Osteocyte (in vitro differentiated cells): ENCODE measurements around the gene GRAMD1B. TPM values are rescaled to one million over a fixed set of nuclear protein-coding genes. Genes with fewer than 3 reads are reported as not detected.

Experiments used
- DNase-seq: peaks from one replicate; pipeline ENCODE4 v3.0.0; 2021; ENCODE audit warnings: mixed read lengths; ENCODE audit not compliant: unreplicated experiment; ENCODE audit errors: extremely low spot score
- H3K27ac Mint-ChIP-seq: one replicate; pipeline ENCODE4 v1.8.0; 2021; ENCODE audit warnings: mild to moderate bottlenecking, mixed read lengths; ENCODE audit not compliant: unreplicated experiment
- H3K27me3 Mint-ChIP-seq: one replicate; pipeline ENCODE4 v1.8.0; 2021; ENCODE audit warnings: mixed read lengths; ENCODE audit not compliant: unreplicated experiment
- H3K36me3 Mint-ChIP-seq: one replicate; pipeline ENCODE4 v1.8.0; 2021; ENCODE audit warnings: mixed read lengths; ENCODE audit not compliant: unreplicated experiment
- H3K4me1 Mint-ChIP-seq: one replicate; pipeline ENCODE4 v1.8.0; 2021; ENCODE audit warnings: mixed read lengths; ENCODE audit not compliant: unreplicated experiment
- H3K4me3 Mint-ChIP-seq: one replicate; pipeline ENCODE4 v1.8.0; 2021; ENCODE audit warnings: mild to moderate bottlenecking, moderate library complexity, mixed read lengths; ENCODE audit not compliant: unreplicated experiment
- H3K9me3 Mint-ChIP-seq: one replicate; pipeline ENCODE4 v1.8.0; 2021; ENCODE audit warnings: mixed read lengths; ENCODE audit not compliant: unreplicated experiment
- total RNA-seq: library from RNA; stranded (reverse); gene quantifications from 2 replicates; pipeline ENCODE4 v1.2.1, GENCODE V29; 2021
- TF ChIP-seq, protein P1 (sequence below): fragments of 200-600 bp; sonication (generic); IDR thresholded peaks from 2 replicates; pipeline ENCODE4 v1.5.0; 2021; ENCODE audit warnings: antibody characterized with exemption, mild to moderate bottlenecking, moderate library complexity

The GRAMD1B gene
- total RNA-seq, 1 donor from 2014 or later, result 1.9 TPM

DNA sequence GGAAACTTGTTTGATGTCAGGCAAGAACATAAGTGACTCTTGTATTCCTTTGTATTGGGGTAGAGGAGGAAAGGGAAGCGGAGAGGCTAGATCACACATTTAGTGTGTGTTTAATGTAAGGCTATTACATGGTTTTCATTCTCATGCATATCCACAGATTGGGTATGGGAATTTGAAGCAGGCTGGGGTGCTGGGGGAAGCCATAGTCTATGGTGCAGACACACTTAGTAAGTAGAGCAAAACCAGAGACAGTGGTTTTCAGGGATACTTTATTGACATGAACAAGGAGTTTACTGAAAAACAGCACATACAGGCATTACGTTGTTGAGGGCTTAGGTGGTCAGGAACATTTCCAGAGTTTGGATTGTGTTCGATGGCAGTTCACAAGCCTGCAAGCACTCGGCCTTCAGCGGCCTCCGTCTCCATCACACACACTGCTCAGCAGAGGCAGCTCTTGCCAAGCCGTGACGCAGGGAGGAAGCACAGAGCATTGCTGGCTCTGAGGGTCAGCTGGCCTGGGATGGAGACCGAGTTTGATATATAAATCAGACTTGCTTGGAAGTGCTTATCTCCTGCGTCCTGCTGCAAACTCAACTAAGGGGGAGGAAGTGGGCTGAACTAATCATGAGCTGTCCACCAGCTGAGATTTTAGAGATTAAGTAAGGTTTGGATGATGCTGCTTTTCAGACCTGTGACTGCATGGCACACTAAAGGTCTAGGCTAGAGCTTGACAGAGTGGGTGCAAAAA lies 199.0 kb downstream of the GRAMD1B start:
- Mint-ChIP-seq H3K27ac (no peak overlapping the region), H3K36me3 (no peaks in the 10 kb centered on the region), H3K9me3 (no peaks in the 10 kb centered on the region), H3K27me3 (peaks cover 10% of the 10 kb centered on the region), H3K4me1 (no peaks in the 10 kb centered on the region), H3K4me3 (no peak overlapping the region)
- TF ChIP-seq, protein P1, sequence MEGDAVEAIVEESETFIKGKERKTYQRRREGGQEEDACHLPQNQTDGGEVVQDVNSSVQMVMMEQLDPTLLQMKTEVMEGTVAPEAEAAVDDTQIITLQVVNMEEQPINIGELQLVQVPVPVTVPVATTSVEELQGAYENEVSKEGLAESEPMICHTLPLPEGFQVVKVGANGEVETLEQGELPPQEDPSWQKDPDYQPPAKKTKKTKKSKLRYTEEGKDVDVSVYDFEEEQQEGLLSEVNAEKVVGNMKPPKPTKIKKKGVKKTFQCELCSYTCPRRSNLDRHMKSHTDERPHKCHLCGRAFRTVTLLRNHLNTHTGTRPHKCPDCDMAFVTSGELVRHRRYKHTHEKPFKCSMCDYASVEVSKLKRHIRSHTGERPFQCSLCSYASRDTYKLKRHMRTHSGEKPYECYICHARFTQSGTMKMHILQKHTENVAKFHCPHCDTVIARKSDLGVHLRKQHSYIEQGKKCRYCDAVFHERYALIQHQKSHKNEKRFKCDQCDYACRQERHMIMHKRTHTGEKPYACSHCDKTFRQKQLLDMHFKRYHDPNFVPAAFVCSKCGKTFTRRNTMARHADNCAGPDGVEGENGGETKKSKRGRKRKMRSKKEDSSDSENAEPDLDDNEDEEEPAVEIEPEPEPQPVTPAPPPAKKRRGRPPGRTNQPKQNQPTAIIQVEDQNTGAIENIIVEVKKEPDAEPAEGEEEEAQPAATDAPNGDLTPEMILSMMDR, result no peak
- no peak for DNase-seq

DNA sequence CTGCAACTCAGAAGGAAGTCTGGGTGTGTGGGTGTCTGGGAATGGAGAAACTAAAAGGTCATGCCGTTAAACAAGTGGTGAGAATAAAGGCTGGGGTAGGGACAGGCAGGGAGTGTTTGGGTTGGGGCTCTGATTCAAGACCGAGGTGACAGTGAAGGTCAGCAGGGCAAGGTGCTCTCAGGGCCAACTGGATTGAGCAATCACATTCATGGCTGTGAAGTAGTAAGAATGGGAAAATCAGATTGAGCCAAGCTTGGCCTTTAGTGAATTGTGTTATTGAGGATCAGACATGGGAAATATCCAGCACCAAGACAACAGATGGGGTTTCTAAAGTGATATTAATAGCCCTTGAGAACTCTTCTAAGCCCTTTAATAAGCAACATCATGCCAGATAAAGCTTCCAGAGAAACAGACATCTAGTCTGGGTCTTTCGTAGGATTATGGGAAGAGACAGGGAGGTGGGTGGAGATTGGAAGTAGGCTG lies 200.1 kb downstream of the GRAMD1B start:
- DNase-seq, result no peak
- Mint-ChIP-seq H3K27ac (no peak overlapping the region), H3K9me3 (no peaks in the 10 kb centered on the region), H3K4me3 (no peak overlapping the region), H3K4me1 (no peaks in the 10 kb centered on the region), H3K27me3 (peaks cover 15% of the 10 kb centered on the region), H3K36me3 (no peaks in the 10 kb centered on the region)
- TF ChIP-seq, protein P1, result no peak

DNA sequence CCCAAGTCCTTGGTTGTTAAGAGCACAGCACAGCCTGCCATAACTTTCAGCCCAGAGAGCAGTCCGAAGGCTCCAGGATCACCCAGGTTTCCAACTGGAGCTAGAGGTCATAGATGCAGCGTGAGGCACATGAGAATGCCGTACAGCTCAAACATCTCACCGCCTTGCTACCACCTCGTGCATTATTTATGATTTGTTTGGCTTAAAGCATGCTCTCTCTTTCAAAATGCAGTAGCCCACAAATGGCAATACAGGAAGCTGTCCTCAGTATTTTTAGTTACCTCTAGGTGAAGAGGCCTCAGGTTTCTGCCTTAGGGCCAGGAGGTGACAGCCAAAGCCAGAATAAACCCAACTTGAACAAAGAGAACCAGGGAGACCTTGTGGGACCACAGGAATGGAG lies 210.0 kb downstream of the GRAMD1B start:
- TF ChIP-seq, protein P1, result no peak
- Mint-ChIP-seq H3K36me3 (no peaks in the 10 kb centered on the region), H3K4me1 (no peaks in the 10 kb centered on the region), H3K27ac (no peak overlapping the region), H3K27me3 (peaks cover 37% of the 10 kb centered on the region), H3K4me3 (no peak overlapping the region), H3K9me3 (no peaks in the 10 kb centered on the region)
- no peak for DNase-seq

DNA sequence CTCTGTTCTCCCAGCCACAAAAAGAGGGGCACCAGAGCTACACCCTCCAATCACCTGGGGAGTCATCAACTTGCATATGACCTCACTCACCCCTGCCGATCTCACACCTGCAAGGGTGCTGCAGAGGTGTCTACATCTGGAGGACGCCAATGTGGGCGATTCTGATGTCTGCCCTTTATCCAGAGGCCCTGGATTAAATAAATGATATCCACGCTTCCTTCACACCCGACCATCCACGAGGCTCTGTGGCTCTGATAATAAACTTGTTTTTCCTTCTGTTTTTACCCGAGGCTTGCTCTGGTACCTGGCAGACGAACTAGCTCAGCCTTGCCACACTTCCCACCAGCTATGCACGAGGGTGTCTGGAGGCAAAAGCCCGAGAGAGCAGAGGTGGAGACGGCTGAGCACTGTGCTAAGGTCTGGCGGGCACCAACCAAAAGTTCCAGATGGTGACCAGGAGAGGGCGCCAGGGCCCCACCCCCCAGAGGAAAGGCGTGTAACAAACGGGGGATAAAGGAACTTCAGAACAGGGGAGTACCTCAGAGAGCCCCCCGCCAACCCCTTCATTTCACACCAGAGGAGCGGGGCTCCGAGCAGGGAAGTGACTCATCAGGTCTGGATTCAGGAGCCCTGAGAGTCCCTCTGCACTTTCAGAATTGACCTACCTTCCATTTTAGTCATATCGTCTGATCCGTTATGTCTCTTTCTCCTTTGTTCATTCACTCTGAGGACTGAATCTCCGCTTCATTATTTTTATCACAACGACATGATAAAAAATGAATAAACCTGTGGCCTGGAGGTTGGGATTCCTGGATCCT lies 210.8 kb downstream of the GRAMD1B start:
- DNase-seq, result no peak
- Mint-ChIP-seq H3K4me1 (no peaks in the 10 kb centered on the region), H3K4me3 (no peak overlapping the region), H3K27me3 (peaks cover 34% of the 10 kb centered on the region), H3K36me3 (no peaks in the 10 kb centered on the region), H3K27ac (no peak overlapping the region), H3K9me3 (no peaks in the 10 kb centered on the region)
- TF ChIP-seq, protein P1, result peak; percentile 66

DNA sequence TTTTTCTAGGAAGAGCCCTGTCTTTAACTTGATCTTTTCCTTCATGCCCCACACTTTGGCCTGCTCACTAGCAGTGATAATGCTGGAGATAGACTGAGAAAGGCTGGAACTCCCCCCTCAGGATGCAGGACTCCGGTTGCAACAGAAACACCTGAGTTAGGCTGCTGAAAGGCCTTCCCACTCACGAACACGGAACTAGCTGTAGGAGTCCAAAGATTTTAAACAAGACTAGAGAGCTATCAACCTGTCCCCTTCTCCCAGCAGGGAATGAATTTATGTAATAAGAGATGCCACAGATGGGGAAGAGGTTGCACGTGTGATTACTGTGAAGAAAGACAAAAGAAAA lies 211.4 kb downstream of the GRAMD1B start:
- no peaks in the 10 kb centered on the region for H3K4me1 Mint-ChIP-seq
- TF ChIP-seq, protein P1, result no peak
- H3K27me3 Mint-ChIP-seq, result peaks cover 38% of the 10 kb centered on the region
- H3K9me3 Mint-ChIP-seq, result no peaks in the 10 kb centered on the region
- H3K4me3 Mint-ChIP-seq, result no peak overlapping the region
- DNase-seq, result no peak
- H3K36me3 Mint-ChIP-seq, result no peaks in the 10 kb centered on the region
- no peak overlapping the region for H3K27ac Mint-ChIP-seq
